ENCODE data around the gene C10orf67.

- TF ChIP-seq CTCF (IDR thresholded peaks at IDR 0.05) (no peak), POLR2AphosphoS5 (IDR thresholded peaks at IDR 0.05) (no peak), POLR2A (IDR thresholded peaks at IDR 0.05) (no peak), EP300 (IDR thresholded peaks at IDR 0.05) (no peak)
Measured at GRCh38 chr10:23293973-23294590, 50.5 kb downstream of the C10orf67 start.

Data from sigmoid colon (tissue), 4 donors.